Measurements from ENCODE around the gene TBL3.

The TBL3 gene

DNA sequence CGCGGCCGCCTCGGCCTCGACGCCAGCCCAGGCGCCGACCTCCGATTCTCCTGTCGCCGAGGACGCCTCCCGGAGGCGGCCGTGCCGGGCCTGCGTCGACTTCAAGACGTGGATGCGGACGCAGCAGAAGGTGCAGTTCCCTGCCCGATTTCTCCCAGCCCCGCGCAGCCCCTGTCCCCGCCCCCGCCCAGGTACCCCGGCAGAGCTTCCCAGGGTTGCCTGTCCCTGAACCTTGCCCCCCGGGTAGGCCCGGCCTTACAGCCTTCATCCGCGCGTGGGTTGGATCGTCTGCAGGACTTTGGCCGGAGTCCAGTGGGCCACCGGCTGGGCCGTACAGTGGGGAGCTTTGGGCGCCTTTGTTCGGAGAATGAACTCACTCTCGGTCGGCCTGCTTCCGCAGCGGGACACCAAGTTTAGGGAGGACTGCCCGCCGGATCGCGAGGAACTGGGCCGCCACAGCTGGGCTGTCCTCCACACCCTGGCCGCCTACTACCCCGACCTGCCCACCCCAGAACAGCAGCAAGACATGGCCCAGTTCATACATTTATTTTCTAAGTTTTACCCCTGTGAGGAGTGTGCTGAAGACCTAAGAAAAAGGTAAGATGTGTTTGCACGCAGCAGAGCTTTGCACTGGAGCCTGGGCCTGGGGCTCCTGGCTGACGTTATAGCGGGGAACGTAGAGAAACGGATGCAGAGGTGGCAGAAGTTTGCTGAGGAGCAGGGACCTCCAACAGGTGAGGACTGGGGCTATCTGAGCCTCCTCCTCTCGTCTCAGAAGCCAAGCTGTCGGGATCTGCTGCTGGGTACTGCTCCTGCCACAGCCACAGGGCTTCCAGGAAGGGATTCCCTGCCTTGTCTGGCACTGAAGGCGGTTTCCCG lies 12.7 kb downstream of the TBL3 start:
- DNase-seq = no peak

DNA sequence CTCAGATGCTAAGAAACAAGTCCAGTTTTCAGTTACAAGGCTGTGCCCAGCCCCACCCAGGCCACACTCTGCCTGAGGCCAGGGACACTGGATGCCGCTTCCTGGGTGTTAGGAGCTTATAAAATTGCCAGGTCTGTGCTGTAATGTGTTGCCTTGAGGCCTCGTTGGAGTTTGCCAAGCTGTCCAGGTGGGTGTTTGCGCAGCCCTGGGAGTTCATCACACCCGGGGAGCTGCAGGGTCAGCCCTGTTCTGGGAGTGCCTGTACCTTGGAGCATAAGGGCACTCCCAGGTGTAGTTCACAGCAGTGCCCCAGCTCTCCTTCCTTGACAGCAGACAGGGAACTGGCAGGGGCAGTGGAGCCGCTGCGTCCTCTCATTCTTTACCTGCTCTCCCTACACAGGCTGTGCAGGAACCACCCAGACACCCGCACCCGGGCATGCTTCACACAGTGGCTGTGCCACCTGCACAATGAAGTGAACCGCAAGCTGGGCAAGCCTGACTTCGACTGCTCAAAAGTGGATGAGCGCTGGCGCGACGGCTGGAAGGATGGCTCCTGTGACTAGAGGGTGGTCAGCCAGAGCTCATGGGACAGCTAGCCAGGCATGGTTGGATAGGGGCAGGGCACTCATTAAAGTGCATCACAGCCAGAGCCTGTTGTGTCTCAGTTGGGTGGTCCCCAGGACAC lies 13.8 kb downstream of the TBL3 start:
- no peak for DNase-seq

DNA sequence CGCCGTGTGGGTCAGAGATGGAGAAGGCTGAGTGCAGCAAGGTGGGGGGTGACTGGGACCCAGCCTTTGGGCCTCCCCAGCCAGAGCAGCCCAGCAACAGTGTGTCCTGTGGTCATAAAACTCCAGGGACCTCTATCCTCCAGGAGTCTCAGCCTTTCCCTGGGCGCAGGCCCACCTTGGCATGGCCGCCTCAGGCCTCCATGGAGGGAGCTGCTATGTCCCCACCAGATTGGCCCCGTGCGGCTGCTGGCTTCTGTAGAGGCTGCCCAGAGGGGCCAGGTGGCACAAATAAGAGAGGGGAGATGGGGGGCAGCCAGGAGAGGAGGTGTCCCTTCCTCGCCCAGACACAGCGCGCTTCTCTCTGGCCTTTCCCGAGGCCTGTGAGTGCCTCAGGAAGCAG lies 15.3 kb downstream of the TBL3 start:
- DNase-seq = no peak

DNA sequence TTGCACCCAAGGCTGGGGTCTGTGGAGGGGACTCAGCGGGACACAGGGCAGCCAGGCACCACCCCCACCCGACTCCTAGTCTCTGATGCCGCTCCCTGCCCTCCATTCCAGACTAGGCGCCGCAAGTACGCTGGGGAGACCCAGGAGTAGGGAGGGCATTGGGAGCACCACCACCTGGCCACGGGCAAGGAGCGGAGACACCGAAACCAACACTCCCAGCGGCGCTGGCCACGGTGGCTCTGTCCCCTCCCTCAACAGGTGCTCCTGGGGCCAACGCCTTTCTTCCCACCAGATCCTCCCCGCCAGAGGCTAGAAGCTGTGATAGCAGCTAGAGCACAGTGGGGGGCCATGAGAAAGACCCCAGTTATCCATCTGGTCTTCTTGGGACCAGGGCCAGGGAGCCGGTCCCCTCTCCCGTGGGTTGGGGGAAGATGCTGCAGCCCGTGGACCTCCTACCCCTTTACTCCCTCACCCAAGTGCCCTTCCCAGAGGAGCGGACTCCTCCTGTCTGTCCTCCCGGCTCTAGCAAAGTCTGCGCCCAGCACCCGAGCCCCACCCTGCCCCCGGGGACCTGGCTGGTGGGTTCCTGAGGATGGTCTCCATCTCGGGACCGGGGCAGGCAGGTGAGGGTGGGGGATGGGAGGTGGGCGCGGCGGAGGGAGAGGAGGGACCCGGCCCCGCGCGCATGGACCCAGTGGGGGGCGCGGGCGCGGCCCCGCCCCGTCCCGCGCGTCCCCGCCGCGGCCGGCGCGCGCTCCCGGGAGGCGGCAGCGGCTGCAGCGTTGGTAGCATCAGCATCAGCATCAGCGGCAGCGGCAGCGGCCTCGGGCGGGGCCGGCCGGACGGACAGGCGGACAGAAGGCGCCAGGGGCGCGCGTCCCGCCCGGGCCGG lies 17.6 kb downstream of the TBL3 start, which contains the start of gene SYNGR3:
TSS of gene SYNGR3 (plus strand) at position 762 of the 892 bp plus-strand sequence. CDS start 133 bp downstream, outside the sequence.
- DNase-seq = no peak

DNA sequence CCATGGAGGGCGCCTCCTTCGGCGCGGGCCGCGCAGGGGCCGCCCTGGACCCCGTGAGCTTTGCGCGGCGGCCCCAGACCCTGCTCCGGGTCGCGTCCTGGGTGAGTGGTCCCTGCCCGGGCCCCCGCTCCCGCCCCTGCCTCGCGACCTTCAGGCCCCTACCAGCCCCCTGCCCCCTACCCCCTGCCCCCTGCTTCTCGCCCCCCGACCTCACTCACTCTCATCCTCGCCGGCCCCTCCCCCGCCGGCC lies 18.2 kb downstream of the TBL3 start:
- DNase-seq = no peak

DNA sequence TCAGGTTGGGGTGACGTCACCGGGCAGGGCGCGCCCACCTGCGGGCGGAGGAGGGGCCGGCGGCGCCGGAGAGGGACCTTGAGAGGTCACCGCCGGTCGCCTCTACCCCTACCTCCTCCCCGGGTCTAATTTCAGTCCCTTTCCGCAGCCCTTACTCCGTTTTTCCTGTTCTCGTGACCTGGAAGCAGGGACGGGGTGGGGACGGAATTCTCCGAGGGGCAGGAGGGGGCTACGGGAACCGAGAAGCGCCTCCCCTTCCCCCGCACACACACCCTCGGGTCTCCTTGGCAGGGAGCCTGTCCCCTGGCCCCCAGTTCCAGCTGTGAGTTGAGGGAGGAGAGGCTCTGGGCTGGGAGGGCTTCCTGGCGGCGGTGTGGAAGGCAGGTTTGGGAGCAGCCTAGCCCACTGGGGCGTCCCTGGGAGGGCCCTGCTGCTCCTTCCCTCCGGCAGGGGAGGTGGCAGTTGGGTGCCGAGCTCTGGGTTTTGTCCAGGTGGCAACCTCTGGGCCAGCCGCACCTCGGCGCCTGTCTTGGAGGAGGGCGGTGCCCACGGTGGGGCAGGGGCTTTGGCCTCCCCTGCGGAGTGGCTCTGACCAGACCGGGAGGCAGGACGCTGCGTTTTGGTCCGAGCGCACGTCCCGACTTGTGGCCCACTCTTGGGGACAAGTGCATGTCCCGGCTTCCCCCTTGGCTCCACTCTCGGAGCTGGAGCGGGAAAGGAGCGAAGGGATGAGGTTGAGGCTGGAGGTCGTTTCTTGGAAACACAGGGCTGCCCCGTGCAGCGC lies 18.7 kb downstream of the TBL3 start:
- no peak for DNase-seq

DNA sequence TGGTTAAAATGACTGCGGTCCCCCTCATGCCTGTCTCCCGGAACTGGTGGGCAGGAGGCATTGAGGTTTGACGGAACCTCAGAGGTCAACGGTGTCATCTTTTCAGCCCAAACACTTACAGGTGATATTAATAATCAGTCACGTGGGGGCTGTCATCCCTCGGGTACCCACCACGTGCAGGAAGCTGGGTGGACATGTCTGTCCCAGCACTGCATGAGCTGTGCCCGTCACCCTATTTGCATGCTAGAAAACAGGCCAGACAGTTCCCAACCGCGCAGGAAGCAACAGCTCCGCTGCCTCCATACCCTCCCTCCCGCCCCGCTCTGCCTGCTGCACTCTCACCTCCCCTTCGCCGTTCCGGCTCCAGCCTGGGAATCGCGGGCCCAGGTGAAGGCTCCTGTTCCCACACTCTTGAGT lies 19.3 kb downstream of the TBL3 start:
- DNase-seq = no peak

DNA sequence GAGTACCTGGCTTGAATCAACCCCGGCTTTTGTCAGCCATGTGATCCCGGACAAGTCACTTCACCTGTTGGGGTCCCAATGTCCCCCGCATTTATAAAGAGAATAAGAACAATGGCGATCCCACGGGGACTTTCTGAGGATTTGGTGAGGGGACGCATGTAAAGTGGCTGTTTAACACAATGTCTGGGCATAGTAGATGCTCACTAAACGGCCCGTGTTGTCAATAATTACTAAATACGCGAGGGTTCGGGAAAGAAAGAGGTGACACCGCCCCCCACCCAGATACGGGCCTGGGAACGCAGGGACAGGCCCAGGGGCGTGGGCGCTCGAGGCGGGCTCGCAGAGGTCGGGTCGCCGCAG lies 19.7 kb downstream of the TBL3 start:
- DNase-seq = no peak

DNA sequence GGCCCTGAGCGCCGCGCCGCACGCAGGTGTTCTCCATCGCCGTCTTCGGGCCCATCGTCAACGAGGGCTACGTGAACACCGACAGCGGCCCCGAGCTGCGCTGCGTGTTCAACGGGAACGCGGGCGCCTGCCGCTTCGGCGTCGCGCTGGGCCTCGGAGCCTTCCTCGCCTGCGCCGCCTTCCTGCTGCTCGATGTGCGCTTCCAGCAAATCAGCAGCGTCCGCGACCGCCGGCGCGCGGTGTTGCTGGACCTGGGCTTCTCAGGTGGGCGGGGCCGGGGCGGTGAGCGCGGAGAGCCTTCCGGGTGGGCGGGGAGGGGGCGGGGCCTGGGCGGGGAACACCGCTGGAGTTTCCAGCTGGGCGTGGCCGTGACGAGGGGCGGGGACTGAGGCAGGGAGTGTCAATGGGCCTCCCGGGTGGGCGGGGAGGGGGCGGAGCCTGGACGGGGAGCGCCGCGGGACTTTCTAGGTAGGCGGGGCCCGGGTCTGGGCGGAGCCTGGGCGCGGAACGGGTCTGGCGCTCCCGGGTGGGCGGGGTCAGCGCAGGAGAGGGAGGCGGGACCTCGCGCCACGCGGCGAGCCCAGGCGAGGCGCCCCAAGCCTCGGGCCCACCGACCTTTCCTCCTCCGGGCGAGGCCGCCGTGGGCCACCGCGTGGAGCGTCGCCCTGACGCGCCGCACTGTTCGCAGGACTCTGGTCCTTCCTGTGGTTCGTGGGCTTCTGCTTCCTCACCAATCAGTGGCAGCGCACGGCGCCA lies 20.3 kb downstream of the TBL3 start:
- peak; percentile 96 for DNase-seq

DNA sequence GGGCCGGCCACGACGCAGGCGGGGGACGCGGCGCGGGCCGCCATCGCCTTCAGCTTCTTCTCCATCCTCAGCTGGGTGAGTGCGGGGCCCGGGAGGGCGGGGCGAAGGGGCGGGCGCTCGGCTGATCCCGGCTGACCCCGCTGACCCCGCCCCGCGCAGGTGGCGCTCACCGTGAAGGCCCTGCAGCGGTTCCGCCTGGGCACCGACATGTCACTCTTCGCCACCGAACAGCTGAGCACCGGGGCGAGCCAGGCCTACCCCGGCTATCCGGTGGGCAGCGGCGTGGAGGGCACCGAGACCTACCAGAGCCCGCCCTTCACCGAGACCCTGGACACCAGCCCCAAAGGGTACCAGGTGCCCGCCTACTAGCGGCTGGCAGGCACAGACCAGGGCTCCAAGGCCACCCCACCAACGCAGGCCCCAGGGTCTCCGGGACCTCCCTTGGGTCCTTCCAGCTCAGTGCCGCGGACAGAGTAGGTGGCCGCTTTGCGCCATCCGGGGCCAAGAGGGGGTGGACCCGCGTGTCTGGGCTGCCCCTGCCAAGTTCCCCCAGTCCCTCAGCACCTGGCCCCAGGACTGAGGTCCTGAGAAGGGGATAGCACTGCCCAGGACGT lies 21.0 kb downstream of the TBL3 start:
- DNase-seq = no peak

DNA sequence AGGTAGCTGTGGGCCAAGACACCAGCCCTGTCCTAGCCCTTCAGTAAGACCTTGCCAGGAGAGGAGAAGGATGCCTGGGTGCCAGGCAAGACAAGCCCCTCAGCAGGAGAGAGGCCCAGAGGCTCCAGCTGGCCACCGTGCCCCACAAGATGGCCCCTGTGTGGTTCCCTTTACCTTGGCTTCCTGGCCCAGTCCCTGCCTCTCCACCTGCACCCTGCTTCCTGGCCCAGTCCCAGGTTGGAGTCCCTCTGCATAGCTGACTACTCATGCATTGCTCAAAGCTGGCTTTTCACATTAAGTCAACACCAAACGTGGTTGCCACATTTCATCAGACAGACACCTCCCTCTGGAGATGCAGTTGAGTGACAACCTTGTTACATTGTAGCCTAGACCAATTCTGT lies 21.9 kb downstream of the TBL3 start:
- no peak for DNase-seq

DNA sequence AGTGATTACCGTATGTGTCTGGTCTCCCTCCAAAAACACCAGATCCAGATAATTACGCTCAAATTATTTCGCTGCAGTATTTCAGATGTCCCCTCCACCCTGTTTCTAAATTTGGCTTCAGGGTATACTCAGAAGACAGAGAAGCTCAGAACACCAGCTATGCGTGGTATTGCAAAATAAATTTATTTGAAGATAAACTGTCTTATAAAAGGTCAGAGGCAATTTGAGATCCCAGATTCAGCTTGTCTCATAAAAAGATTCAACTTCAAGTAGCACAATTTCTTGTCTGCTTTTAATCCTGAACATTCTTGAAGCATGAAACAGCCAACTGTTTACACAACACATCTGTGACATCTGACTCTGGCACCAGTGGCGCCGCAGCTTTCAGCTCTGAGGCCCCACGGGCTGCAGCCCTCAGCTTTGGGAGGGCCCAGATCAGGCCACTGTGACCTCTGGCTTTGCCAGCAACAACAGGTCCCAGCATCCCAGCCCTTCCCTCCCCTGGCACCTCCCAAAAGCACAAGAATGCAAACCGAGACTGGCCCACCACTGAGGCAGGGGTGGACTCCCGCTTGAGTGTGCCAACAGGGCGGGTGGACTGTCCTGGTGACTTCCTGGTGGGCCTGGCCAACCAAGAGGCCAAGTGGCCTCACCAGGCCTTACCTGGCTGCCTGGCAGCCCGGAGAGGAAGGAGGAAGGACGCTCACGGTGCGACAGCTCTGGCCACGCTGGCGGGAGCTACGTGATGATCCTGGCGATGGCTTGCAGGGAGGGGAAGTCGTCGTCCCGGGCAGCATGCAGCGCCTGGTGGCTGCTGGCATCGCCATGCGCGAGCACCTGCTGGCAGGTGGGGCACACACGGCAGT lies 25.9 kb downstream of the TBL3 start:
- DNase-seq = no peak

DNA sequence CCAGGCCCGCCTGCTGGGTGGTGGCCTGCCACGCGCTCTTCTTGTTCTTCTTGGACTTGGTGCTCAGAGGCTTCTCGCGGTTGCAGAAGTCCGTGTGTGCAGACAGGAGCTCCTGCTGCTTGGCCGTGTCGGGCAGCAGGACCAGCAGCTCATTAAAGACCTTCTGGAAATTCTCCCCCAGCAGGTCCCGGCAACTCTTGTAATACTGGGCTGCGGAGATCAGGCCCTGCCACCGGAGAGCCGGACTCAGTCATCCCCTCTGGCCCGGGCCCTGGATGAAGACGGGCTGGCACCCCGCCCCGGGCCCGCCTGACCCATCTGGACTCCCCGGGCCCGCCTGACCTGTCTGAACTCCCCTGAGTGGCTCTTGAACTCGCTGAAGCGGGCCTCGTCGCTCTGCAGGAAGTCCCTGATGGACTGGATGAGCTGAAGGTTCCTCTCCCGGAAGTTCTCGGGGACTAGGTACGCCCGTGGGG lies 26.5 kb downstream of the TBL3 start:
- no peak for DNase-seq

DNA sequence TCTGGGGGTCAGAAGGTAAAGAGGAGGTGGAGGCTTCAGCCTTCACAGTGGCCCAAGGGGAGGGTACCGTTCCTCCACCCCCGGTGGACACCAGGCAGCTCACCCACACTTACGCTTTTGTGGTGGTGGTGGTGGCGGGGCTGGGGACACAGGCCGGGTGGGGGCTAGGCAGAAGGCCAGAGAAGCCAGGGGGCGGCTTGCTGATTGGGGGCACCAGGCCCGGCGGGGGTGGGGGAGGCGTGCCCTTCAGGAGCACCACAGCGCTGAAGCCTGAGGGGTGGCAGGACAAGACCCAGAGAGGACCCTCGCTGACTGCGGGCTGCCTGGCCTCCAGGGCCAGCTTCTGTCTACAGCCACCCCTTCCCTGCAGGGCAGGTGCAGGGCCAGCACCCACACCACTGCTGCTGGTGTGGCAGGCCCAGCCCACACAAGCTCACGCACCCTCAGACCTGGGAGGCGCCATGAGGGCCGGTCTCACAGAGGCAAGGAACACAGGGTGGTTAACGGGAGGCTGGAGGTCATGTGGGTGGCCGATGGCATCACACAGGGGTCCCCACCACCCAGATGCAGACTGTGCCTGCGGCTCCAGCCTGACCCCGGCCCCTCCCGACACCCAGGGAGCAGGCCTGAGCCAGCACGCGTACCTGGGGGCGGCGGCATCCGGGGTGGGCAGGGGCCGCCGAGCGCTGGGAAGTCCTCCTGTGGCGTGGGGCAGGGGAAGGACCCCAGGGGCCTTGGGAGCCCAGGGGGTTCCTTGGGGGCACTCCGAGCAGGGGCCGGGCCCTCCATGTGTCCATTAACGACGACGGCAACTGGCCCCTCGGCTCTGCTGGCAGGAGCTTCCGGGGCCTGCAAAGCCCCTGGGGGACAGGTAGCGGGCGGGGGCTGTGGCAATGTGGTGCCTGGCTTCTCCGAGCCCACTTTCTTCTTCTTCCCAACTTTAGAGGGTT lies 27.3 kb downstream of the TBL3 start:
- no peak for DNase-seq

DNA sequence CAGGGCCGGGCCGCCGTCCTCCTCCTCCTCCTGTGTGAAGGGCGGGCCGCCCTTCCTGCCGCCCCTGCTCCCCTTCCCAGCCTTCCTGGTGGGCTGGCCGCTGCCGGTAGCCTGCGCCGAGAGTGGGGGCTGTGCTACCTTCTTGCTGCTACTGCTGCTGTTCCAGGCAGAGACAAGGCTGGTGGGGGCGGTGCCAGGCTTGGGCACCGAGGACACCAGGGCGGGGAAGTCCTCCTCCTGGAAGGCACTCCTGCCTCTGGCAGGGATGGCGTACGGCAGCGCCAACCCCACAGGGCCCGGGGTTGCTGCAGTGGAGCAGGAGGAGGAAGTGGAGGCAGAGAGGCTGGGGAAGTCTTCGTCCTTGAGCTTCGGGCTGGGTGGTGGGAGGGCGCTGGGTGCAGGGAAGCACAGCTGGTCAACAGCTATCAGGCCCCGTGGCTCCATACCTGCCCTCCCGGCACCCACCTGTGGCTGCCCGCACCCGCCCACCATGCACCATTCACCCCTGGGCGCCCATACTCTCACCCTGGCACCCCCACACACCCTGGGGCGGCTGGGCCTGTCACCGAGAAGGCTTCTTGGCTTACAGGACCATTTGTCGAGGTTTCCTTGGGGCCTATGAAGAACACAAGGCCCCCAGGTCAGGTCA lies 28.1 kb downstream of the TBL3 start:
- no peak for DNase-seq

DNA sequence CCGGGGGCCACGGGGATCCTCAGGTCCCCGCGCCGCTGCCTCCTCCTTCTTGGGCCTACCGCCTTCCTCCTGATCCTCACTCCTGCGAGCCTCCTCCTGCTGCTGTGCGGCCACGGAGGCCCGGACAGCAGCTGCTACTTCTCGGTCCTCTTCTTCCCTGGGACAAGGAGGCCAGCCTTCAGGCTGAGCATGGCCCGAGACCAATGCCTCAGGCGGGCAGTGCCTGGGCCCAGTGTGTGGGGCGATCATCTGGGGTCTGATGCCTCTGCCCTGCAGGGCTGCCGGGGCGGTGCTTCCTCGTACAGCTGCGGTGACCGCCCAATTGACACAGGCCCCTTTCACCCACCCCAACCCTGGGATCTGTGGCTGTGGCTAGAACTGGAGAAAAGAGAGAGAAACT lies 29.2 kb downstream of the TBL3 start:
- no peak for DNase-seq

DNA sequence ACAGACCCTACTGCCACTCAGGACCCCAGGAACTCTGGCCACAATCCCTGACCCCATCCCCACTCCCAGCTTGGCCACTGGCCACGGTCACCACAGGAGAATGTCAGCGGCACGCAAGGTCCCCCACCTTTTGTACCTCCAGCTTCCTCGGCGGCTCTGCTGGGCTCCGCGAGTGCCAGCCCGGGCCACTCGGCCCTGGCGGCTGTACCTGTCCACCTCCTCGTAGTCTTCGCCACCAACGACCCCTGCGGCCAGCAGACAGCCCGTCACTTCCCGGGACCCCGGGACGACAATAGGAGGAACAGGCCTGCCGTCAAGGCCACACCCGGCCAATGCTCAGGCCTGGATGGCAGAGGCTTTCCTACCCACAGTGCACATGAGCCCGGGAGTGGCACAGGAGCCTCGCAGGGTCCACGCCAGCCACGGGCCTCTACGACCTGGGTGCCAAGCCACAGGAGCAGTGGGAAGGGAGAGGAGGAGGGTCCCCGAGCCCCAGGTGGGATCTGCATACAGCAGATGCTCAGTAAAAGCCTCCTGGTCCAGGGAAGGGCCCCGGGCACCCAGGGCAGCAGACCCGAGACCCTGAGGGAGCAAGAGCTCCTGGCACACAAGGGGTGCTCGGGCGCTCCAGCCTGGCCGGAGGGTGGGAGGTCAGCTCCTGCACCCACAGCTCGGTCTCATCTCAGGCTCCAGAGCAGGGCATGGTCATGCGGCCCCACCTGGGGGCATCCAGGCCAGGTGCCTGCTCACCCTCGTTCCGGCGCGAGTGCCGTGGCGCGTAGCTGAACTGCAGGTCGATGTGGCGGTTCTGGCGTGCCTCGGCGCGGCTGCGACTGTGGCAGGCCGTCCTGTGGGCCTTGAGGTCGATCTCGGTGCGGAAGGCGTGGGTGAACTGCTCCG lies 29.9 kb downstream of the TBL3 start:
- DNase-seq = no peak
